Esophagus muscularis mucosa (tissue), 3 donors: ENCODE results near the gene MED13L.

Experiments
- POLR2A ChIP-seq: fragments of 450-650 bp; IDR thresholded peaks from one replicate; pipeline ENCODE4 v1.6.1; 2017; ENCODE audit warnings: antibody characterized with exemption, moderate library complexity, mild to moderate bottlenecking, low read depth
- POLR2AphosphoS5 ChIP-seq, 2 donors: sonication (generic); formaldehyde crosslinking; IDR thresholded peaks; one replicate each; pipeline ENCODE4 v1.6.1; 2017; ENCODE audit warnings: antibody characterized with exemption in 2 of 2
- TF ChIP-seq, protein P1 (sequence below), 3 experiments: fragments of 200-600 bp in 2 of 3; fragments of 450-650 bp in 1 of 3; sonication (generic) in 2 of 3; IDR thresholded peaks; one replicate each; pipeline ENCODE4 v1.5.1; 2017 to 2019; ENCODE audit warnings: antibody characterized with exemption in 3 of 3, mild to moderate bottlenecking in 2 of 3, moderate library complexity in 1 of 3

DNA sequence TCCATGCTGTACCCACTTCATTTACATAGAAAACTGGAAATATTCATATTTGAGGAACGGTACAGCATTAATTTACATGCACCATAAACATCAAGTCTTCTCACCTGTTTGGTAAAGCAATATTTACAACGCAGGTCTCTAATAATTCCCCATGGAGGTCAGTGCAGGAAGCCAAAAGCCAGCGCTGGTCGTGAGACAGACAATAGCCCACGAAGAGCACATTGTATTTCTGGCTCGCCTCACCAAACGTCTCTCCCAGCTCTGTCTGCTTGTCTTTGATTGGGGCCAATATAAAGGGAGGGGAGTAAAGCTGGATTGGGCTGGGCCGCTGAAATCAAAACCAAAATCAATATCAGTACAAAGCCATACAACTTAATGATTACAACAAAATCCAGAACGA, 302.1 kb downstream of the MED13L start:
- TF ChIP-seq POLR2AphosphoS5 (IDR thresholded peaks at IDR 0.05) (no peak), POLR2A (no peak)
- TF ChIP-seq, protein P1, sequence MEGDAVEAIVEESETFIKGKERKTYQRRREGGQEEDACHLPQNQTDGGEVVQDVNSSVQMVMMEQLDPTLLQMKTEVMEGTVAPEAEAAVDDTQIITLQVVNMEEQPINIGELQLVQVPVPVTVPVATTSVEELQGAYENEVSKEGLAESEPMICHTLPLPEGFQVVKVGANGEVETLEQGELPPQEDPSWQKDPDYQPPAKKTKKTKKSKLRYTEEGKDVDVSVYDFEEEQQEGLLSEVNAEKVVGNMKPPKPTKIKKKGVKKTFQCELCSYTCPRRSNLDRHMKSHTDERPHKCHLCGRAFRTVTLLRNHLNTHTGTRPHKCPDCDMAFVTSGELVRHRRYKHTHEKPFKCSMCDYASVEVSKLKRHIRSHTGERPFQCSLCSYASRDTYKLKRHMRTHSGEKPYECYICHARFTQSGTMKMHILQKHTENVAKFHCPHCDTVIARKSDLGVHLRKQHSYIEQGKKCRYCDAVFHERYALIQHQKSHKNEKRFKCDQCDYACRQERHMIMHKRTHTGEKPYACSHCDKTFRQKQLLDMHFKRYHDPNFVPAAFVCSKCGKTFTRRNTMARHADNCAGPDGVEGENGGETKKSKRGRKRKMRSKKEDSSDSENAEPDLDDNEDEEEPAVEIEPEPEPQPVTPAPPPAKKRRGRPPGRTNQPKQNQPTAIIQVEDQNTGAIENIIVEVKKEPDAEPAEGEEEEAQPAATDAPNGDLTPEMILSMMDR (IDR thresholded peaks at IDR 0.05) = no peak
